B cell (primary cell): ENCODE measurements around the gene DDX10.

ENCODE experiments used
- CTCF ChIP-seq: fragments of 200-600 bp; IDR thresholded peaks from one replicate; pipeline ENCODE4 v1.8.0; 2022; ENCODE audit warnings: antibody characterized with exemption, mild to moderate bottlenecking
- EZH2 ChIP-seq: IDR thresholded peaks from 2 replicates; pipeline ENCODE4 v1.6.1; 2012; ENCODE audit warnings: borderline replicate concordance, low read depth, mild to moderate bottlenecking, moderate library complexity, low read length; ENCODE audit not compliant: insufficient read depth, poor library complexity, severe bottlenecking

- no peak for TF ChIP-seq CTCF
- no peak for TF ChIP-seq EZH2
Observed at GRCh38 chr11:108694846-108695245, 30.0 kb downstream of the DDX10 start.
